GM19324 (cell line): ENCODE measurements around the gene TMEM119.

Source experiments
- ATAC-seq: cut with Tn5 transposase; IDR thresholded peaks from one replicate; pipeline ENCODE4 v1.9.1; 2021; ENCODE audit warnings: mild to moderate bottlenecking, moderate library complexity; ENCODE audit not compliant: unreplicated experiment, low FRiP score

TMEM119 gene

DNA sequence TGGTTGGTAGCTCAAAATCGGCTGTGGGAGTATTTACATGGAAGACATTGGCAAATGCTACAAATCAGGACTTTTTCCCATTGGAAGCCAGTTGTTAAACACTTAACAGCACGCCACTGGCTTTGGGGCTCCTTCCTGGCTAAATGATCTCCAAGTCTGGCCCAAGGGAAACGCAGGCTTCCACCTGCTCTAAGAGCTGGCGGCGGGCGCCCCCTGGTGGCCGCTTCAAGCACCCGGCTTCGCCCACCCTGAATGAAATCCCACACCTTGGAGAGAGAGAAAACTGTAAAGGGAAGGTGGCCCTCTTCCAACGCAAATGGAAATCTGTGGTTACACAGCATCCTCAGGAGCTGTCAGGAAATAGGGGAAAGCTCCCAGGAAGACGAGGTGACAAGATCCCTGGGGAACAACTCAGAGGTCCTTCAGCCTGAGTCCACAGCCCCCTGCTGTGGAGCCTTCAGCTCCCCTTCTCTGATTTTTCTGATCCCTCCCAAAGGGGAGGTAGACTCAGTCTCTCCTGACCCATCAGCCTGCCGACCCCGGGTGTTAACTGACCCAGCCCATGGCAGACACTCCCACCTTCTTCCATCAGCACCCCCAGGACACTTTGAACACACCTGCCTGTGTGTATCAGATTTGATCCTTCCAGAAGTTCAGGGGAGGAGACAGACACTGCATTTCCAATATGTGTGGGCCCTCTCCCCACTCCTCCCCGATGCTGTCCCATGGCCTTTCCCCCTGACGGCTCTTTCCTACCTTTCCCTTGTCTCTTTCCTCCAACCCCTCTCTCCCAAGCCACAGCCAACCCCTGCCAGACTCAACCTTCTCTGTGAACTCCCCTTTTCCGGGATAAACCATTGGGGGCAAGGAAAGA is 20.4 kb upstream of the TMEM119 start:
- peak; percentile 59 for ATAC-seq

DNA sequence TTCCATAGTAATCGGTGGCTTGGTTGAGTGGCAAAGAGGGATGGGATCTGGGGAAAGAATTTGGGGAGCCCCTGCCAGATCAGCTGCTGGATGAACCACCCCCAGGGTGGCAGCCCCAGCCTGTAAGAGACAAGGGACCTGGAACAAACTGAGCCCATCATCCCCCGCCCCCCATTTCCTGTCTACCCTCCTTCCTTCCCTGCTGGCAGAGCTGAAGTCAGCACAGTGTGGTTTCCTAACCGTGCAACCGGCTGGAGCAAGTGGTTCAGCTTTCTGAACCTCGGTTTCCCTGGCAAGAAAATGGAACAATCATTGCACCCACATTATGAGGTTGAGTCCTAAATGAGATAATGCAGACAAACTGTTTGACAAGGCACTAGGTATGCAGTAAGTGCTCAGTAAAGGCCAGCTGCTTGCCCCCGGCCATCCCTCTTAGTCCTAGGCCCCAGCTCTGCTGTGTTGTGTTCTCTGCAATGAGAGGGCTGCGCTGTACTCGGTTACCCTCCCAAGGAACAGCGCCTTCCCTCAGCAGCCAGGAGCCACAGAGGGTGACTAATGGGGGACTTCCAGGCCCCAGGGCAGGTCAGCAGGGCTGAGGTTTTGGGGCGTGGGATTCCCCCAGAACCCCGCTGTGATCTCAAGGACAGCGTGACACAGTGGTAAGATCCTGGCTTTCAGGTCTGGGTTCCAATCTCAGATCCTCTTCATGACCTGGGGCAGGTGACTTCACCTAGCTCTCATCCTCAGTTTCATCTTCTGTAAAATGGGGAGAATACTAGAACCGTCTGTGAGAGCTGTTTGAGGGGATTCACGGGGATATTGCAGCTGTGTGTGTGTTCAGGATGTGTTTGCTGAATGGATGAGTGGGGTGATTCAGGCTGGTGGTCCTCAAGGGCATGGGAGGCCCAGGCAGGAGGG is 19.3 kb upstream of the TMEM119 start:
- ATAC-seq: peak; percentile 65

DNA sequence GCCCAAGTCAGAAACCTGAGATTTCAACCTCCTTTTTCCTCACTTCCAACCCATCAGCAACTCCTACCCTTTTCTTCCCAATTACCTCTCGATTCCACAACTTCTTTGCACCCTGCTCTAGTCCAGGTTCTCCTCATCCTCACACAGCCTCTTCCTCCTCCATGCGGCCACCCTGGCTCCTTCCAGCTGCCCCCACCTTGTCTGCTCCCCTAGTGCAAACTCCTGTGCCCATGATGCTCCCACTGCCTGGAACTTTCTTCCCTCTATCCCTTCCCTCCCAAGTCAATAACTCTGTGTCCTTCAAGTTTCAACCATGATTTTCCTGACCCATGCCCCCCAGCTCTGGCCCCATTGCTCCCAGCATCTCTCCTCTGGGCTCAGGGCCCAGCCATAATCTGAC is 18.5 kb upstream of the TMEM119 start:
- no peak for ATAC-seq

DNA sequence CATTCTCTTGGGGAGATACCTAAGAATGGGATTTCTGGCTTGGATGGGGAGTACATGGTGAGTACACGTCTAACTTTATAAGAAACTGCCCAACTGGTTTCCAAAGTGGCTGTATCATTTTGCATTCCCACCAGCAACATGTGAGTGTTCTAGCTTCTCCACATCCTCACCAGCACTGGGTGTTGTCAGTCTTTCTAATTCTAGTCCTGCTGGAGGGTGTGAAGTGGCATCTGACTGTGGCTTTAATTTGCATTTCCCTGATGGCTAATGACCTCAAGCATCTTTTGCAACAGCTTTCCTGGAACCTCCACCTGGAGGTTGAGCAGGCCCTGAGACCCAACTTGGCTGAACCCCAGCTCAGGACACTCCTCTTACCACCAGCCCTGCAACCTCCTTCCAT is 18.0 kb upstream of the TMEM119 start:
- ATAC-seq: no peak

DNA sequence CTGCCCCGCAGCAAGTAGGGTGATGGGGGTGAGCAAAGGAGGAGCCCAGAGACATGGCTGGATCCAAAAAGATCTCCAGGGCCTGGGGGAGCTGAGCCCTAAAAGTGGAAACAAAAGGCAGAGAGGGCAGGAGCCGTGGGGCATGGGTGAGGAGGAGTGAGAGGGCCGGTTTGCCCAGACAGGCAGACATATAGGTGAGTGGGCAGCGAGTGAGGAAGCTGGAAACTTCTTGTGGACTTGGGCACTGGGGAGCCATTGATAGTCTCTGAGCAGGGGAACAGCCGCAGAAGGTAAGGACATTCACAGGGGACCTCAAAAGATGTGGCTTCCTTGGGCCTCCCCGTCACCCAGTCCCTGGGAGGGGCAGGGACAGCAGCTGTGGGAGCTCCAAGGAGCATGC is 16.8 kb upstream of the TMEM119 start:
- no peak for ATAC-seq

DNA sequence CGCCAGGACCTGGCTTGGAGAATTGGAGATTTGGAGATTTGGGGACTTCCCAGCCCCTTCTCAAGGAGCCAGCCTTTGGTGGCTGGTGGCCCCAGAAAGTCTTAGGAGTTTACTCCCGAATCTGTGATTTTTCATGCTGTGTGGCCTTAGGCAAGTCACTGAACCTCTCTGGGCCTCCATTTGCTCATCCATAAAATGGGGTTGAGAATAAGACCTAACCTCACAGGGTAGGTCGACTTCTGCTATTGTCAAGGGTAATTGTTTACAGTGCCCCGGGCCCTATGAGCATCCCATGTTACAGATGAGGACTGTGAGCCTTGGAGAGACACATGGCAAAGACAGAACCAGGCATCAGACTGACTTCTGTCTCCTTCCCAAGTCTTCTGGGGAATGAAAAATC is 16.2 kb upstream of the TMEM119 start:
- no peak for ATAC-seq

DNA sequence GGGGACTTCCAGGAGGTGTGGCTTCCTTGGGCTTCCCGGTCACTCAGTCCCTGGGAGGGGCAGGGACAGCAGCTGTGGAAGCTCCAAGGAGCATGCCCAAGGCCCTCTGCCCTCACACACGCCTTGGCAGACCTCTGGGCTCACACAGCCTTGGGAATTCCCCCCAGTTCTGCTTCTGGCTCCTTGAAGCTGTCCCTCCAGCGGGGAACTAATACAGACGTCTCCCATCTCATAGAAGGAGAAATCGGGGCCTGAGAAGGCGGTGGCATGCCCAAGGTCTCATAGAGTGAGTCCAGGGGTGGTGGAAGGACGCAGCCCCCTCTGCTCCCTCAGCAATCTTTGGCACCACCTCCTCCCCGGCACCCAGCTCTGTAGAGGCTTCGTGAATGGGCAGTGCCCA is 15.7 kb upstream of the TMEM119 start:
- no peak for ATAC-seq

DNA sequence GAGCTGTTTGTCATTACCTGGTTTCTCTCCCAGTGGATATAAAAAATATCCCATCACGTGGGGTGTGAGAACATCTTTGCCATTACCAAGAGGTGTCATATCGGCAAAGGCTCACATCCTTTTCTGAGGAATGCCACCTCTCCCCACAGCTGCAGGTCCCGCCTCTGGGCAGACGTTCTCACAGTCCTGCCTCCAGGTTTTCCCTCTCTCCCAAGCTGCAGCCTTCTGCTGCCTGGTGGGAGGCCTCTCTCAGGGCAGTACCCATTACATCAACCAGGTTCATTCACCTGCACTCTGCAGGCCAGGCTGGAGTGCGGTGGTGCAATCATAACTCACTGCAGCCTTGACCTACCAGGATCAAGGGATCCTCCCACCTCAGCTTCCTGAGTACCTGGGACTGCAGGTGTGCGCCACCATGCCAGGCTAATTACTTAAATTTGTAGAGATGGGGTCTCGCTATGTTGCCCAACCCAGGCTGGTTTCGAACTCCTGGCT is 15.0 kb upstream of the TMEM119 start:
- no peak for ATAC-seq

DNA sequence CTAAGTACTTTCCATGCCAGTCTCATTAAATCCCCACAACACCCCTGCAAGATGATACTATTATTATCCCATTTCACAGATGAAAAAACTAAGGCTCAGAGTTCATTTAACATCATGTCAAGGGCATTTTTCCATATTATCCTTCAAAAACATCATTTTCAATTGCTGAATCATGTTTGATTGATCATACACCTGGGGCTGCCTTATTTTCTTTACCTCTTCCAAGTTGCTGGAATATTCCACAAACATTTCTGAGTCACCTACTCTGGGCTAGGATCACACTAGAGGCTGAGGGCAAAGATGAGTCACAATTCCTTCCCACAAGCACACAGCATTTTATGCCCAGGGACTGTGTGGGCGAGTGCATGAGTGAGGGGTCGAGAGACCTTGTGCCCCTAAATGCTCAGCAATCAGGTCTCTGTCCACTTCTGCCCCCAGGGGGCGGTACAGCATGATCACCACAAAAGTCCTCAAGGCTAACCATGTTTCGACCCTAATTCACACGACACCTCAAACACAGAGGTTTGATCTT is 14.1 kb upstream of the TMEM119 start:
- ATAC-seq: no peak

DNA sequence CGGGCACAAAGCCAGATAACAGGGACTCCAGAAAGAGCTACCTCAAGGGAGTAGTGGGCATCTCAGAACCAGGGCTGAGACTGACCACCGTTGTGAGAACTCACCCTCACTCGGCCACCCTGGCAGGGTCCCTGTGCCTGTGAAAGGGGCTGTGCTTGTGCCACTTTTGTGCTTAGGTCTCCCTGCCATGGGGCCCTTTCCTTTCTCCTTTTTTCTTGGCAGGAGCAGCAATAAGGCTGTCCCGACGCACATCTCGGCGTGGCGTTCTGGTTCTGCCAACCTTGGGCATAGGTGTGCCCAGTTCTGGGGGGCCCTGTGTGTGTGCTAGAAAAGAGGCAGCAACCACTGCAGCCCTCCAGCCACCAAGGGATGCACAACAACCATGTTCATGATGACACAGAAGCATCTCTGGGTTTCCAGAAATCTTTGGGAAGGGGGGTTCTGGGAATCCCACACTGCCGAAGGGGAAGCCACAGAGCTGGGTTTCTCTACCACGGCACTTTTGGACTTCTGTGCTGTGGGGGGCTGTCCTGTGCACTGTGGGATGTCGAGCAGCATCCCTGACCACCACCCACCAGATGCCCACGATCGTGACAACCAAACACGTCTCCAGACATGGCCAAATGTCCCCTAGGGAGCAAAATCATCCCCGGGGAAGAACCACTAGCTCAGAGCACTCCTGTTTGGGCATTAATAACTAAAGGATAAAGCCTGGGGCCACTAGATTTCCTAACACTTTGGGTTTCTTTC is 13.1 kb upstream of the TMEM119 start:
- no peak for ATAC-seq

DNA sequence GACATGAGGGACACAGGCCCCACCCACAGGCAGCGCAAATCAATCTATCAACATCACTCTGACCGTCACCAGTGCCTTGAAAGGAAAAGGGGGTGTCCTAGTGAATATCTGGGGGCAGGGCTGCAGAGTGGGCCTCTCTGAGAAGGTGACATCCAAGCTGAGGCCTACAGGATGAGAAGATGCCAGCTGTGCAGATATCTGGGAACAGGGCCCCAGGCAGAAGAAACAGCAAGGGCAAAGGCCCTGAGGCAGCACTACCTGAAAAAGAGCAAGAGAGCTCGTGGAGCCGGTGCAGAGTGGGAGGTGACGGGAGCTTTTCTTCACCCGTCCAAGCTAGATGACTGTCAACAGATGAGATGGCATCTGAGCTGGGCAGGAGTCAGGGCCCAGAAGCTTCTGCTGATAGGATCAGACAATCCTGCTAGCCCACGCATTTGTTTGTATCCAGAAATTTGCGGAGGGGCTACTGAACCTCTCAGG is 12.5 kb upstream of the TMEM119 start:
- no peak for ATAC-seq

DNA sequence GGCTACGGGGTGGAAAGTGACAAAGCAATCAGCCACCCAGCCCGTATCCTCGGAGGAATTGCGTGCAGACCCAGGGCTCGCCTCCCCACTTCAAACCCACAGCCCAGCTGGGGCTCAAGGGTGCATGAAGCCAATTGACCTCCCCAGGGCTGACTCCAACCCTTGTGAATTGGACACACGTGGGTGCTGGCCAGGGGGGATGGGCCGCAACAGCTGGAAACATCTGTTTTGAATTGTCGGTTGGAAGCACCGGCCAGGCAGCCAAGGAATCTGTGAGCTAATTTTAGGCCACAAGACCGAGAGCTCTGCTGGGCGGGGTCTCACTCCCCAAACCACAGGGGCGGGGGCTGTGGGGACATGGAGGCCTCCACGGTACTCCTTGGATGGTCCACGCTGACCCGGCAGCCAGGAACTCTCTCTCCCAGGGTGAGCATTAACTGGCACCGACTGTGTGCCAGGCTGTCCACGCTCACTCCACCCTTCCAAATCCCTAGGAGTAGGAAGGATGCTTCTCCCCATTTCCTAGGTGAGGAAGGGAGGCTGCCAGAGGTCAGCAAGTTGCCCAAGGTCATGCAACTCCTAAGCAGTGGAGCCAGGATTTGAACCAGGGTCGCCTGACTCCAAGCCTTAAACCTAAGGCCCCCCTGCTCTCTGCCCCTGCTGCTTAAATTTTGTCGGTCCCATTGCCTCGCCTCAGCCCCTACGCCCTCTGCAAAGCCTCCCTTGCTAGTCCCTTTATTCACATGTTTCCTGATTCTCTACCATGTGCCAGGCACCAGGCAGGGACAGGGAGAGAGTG is 11.9 kb upstream of the TMEM119 start:
- ATAC-seq: no peak

DNA sequence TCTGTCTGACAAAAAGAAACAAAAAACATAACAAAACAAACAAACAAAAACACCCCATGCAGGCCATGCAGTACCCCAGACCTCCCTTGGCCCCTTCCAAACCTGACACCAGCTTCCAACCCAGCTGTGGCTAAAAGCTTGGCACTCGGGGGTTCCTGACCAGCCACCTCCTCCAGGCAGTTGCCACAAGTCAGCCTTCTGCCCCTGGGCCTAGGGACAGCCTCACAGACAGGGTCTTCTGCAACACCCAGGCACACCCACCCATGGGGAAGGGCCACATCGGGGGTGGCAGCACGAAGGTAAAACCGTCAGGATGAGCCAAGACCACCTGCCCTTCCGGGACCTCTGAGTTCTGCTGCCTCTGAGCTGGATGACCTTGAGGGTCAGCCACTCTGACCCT is 10.7 kb upstream of the TMEM119 start:
- no peak for ATAC-seq

DNA sequence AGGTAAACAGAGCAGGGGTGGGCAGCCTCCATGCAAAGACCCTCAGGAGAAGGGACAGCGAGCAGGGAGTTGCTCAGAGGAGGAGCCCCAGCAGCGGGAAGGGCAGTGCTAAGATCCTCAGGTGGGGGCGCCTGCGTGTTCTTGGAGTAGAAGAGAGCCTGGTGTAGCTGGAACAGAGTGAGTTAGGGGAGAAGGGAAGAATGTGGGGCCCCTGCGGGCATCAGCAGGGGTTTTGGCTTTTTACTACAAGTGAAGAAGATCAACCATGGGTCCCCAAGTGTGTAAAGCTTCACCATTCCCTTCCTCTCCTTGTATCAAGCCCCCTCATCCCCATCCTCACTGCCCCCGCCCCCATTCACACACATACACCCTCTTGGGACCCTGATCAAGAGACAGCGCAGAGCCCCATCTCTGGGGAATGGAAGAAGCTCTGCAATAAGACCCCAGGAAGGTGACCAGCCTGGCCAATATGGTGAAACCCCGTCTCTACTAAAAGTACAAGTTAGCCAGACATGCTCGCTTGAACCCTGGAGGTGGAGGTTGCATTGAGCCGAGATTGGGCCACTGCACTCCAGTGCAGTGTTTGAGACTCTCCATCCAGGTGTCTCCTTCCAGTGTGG is 10.2 kb upstream of the TMEM119 start:
- ATAC-seq: no peak

DNA sequence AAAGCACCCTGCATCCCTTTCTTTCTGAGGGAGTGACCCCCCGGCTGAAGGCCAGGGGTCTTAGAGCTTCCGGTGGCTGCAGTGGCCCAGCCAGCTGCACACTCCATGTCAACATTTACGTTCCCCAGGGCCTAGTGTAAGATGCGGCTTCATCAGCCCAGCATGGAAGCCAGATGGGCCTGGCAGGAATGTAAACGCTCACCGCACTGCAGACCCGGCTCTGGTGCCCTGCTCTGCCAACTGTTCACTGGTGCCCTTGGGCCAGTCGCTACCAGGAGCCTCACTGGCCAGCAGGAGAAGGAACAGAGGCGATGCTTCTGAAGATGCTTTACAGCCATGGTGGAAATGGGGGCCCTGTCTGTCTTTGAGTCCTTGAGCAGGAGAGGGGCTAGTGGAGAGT is 8.6 kb upstream of the TMEM119 start:
- no peak for ATAC-seq

DNA sequence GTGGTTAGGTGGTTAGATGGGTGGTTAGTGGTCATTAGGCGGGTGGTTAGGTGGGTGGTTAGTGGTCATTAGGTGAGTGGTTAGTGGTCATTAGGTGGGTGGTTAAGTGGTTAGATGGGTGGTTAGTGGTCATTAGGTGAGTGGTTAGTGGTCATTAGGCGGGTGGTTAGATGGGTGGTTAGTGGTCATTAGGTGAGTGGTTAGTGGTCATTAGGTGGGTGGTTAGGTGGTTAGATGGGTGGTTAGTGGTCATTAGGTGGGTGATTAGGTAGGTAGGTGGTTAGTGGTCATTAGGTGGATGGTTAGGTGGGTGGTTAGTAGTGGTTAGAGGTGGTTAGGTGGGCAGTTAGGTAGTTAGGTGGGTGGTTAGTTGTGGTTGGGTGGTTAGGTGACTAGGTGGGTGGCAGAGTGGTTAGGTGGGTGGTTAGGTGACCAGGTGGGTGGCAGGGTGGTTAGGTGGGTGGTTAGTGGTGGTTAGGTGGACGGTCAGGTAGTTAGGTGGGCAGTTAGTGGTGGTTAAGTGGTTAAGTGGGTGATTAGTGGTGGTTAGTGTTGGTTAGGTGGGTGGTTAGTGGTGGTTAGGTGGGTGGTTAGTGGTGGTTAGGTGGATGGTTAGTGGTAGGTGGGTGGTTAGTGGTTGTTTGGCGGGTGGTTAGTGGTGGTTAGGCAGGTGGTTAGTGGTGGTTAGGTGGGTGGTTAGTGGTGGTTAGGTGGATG is 8.0 kb upstream of the TMEM119 start:
- no peak for ATAC-seq

DNA sequence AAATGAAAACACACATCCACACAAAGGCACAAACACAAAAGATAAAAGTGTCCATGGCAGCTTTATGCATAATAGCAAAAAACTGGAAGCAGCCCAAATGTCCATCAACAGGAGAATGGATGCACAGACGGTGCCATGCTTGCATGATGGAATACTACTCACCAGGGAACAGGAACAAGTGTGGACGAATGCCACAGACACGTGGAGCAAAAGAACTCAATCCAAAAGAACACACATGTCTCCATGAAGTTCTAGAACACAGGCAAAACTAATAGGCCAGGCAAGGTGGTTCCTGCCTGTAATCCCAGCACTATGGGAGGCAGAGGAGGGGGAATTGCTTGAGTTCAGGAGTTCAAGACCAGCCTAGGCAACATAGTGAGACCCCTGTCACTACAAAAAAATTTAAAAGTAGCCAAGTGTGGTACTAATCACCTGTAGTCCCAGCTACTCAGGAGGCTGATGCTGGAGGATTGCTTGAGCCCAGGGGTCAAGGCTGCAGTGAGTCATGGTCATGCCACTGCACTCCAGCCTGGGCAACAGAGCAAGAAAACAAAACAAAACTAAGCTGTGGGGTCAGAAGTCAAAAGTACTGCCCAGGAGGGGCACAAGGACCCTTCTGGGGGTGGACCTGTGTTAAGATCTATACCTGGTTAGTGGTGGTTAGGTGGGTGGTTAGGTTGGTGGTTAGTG is 7.3 kb upstream of the TMEM119 start:
- no peak for ATAC-seq
